A673 (cell line): ENCODE data around the gene GRIN2A. TPM values are rescaled to one million over a fixed set of nuclear protein-coding genes. Genes with fewer than 3 reads are reported as not detected.

ENCODE experiments used
- BruUV-seq: library from RNA; stranded (reverse); fragments of 400-500 nt; replicated peaks from 2 replicates; lab custom pipeline; 2021; lab: Mats Ljungman, UMichigan
- CTCF ChIA-PET: fragments of 300-600 bp; sonication (Branson Sonifier 250); formaldehyde crosslinking; loops from one replicate; lab custom pipeline; 2022; ENCODE audit warnings: antibody characterized with exemption; lab: Charles Lee
- POLR2A ChIA-PET: fragments of 300-600 bp; sonication (Branson Sonifier 250); formaldehyde crosslinking; loops from one replicate; lab custom pipeline; 2022; ENCODE audit warnings: antibody characterized with exemption; ENCODE audit not compliant: low non-redundant PET; lab: Charles Lee
- DNase-seq: peaks from one replicate; pipeline ENCODE4 v3.0.0-alpha.2; 2015; ENCODE audit warnings: low spot score
- H3K27ac ChIP-seq: fragments of 200-600 bp; sonication (generic); 2 replicates; pipeline ENCODE4 v1.5.1; 2016; ENCODE audit warnings: mixed run types, low read depth, mild to moderate bottlenecking, mixed read lengths, antibody characterized with exemption, low read length; ENCODE audit not compliant: poor library complexity, severe bottlenecking
- H3K27me3 ChIP-seq: fragments of 200-600 bp; sonication (generic); replicated peaks from 2 replicates; pipeline ENCODE4 v1.6.1; 2017; ENCODE audit warnings: mixed run types, low read depth, mild to moderate bottlenecking, mixed read lengths, antibody characterized with exemption, low read length; ENCODE audit not compliant: insufficient read depth, poor library complexity
- H3K36me3 ChIP-seq: fragments of 200-600 bp; sonication (generic); 2 replicates; pipeline ENCODE4 v1.6.1; 2016; ENCODE audit warnings: mixed run types, mild to moderate bottlenecking, mixed read lengths, antibody characterized with exemption, low read length; ENCODE audit not compliant: insufficient read depth, poor library complexity, severe bottlenecking
- H3K4me1 ChIP-seq: fragments of 200-600 bp; sonication (generic); 2 replicates; pipeline ENCODE4 v1.6.1; 2017; ENCODE audit warnings: mixed run types, mild to moderate bottlenecking, mixed read lengths, antibody characterized with exemption, low read length; ENCODE audit not compliant: insufficient read depth, poor library complexity, severe bottlenecking
- H3K4me3 ChIP-seq: fragments of 200-600 bp; sonication (generic); 2 replicates; pipeline ENCODE4 v1.5.1; 2016; ENCODE audit warnings: low read depth, mixed run types, mild to moderate bottlenecking, mixed read lengths, low read length; ENCODE audit not compliant: poor library complexity, severe bottlenecking
- H3K9me3 ChIP-seq: fragments of 200-600 bp; sonication (generic); 2 replicates; pipeline ENCODE4 v1.6.1; 2016; ENCODE audit warnings: mixed run types, low read depth, mild to moderate bottlenecking, mixed read lengths, antibody characterized with exemption, low read length; ENCODE audit not compliant: poor library complexity, severe bottlenecking
- EZH2 ChIP-seq: fragments of 200-600 bp; sonication (generic); IDR thresholded peaks from 2 replicates; pipeline ENCODE4 v1.6.1; 2017; ENCODE audit warnings: borderline replicate concordance, low read depth, mild to moderate bottlenecking, mixed read lengths, antibody characterized with exemption, low read length; ENCODE audit not compliant: poor library complexity, severe bottlenecking
- intact Hi-C: fragments of 100-400 bp; cut with micrococcal nuclease; formaldehyde crosslinking; loops from one replicate; pipeline ENCODE4 v1.10.0; 2022; ENCODE audit not compliant: unreplicated experiment
- total RNA-seq: library from RNA; stranded (reverse); gene quantifications from 2 replicates; pipeline ENCODE4 v1.2.3, GENCODE V29; 2021
- TF ChIP-seq, protein P1 (sequence below): fragments of 300-800, 200-600 bp; sonication (generic); conservative IDR thresholded peaks from 2 replicates; pipeline ENCODE4 v1.5.1; 2017; ENCODE audit warnings: low read depth, mild to moderate bottlenecking, antibody characterized with exemption, low read length, moderate library complexity, mixed read lengths

Gene GRIN2A
- total RNA-seq, 1 experiment from 2014 or later = 1.2 TPM

DNA sequence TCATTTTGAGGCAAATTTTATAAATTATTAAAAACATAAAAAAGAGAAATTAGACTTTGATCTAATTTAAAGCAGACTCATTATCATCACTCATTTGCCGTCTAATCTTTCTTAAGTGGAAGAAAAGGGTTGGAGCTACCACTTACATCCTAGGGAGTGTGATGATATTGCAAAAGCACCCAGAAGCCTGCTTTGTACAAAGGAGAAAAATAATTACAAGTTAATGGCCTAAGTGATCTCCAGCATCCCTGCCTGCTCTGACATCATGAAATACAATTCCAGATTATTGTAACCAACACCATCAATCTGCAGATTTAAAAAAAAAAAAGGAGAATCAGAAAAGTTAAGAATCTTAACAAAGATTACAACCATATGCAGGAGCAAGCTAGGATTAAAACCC lies 260.2 kb downstream of the GRIN2A start:
- BruUV-seq = no TSS peak
- H3K9me3 ChIP-seq = no peaks in the 10 kb centered on the region
- no peak for DNase-seq

DNA sequence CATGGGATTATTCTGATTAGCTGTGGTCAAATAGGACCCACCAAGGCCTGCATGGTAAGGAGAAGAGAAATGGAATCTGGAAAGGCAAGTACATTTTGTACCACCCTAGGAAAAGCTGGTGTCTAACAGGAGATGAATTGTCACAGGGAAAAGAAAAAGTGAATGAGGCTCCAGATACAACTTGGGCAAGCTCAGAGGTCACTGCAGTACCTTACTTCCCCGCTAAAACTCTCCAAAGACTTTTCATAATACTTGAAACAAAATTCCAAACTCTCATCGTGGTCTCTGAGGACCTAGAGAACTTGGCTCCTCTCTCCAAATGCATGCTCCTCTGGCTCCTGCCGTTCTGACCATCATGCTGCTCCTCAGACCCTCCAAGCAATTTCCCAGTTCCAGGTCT lies 262.8 kb downstream of the GRIN2A start:
- no peaks in the 10 kb centered on the region for H3K4me1 ChIP-seq
- no peaks in the 10 kb centered on the region for H3K36me3 ChIP-seq
- DNase-seq = no peak
- no peaks in the 10 kb centered on the region for H3K9me3 ChIP-seq
- TF ChIP-seq EZH2 = no peak
- TF ChIP-seq, protein P1, sequence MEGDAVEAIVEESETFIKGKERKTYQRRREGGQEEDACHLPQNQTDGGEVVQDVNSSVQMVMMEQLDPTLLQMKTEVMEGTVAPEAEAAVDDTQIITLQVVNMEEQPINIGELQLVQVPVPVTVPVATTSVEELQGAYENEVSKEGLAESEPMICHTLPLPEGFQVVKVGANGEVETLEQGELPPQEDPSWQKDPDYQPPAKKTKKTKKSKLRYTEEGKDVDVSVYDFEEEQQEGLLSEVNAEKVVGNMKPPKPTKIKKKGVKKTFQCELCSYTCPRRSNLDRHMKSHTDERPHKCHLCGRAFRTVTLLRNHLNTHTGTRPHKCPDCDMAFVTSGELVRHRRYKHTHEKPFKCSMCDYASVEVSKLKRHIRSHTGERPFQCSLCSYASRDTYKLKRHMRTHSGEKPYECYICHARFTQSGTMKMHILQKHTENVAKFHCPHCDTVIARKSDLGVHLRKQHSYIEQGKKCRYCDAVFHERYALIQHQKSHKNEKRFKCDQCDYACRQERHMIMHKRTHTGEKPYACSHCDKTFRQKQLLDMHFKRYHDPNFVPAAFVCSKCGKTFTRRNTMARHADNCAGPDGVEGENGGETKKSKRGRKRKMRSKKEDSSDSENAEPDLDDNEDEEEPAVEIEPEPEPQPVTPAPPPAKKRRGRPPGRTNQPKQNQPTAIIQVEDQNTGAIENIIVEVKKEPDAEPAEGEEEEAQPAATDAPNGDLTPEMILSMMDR = no peak
- no peak overlapping the region for H3K4me3 ChIP-seq
- peaks cover 6% of the 10 kb centered on the region for H3K27me3 ChIP-seq
- CTCF ChIA-PET = no interaction called here
- intact Hi-C loops = no loop called here
- no peak overlapping the region for H3K27ac ChIP-seq
- no TSS peak for BruUV-seq
- POLR2A ChIA-PET = no interaction called here

More for the DNA sequence above, 260.2 kb downstream of the GRIN2A start:
- Histone ChIP-seq H3K4me1 (no peaks in the 10 kb centered on the region), H3K4me3 (no peak overlapping the region), H3K36me3 (no peaks in the 10 kb centered on the region), H3K27ac (no peak overlapping the region), H3K27me3 (peaks cover 6% of the 10 kb centered on the region)
- TF ChIP-seq, protein P1 = no peak
- no peak for TF ChIP-seq EZH2
- POLR2A ChIA-PET = no interaction called here
- intact Hi-C loops = no loop called here
- CTCF ChIA-PET = no interaction called here

DNA sequence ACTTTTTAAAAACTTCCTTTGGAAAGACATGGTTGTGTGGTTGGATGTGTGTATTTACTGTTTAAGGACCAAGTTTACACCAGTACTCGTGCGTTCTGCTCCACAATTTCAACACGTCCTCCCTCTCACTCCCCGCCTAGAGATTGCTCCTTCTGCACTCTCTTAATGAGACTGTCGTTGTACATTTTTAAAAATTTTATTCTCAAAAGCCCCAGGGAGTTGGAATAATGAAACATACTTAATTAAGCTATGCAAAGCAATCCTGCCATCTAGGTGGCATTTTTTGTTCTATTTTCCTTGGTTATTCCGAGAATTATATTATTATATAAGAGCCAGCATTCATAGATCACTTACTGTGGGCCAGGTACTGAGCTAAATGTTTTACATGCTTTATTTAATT lies 264.5 kb downstream of the GRIN2A start:
- CTCF ChIA-PET = no interaction called here

More for the DNA sequence above, 264.5 kb downstream of the GRIN2A start:
- Histone ChIP-seq H3K4me1 (no peaks in the 10 kb centered on the region), H3K27ac (no peak overlapping the region), H3K36me3 (no peaks in the 10 kb centered on the region), H3K9me3 (no peaks in the 10 kb centered on the region), H3K4me3 (no peak overlapping the region), H3K27me3 (peaks cover 6% of the 10 kb centered on the region)
- BruUV-seq = no TSS peak
- no peak for TF ChIP-seq EZH2
- TF ChIP-seq, protein P1 = no peak
- intact Hi-C loops = no loop called here
- DNase-seq = no peak
- POLR2A ChIA-PET = no interaction called here
